Parathyroid adenoma (tissue), 2 donors: ENCODE results near the gene TXNRD2.

Experiments used
- H2AFZ ChIP-seq: fragments of 300-600 bp; sonication (generic); one replicate; pipeline ENCODE4 v1.7.0; 2017; ENCODE audit warnings: antibody characterized with exemption, mild to moderate bottlenecking
- H3K27ac ChIP-seq: fragments of 300-600 bp; sonication (generic); one replicate; pipeline ENCODE4 v1.7.0; 2017
- H3K27me3 ChIP-seq: fragments of 300-600 bp; sonication (generic); one replicate; pipeline ENCODE4 v1.7.0; 2017; ENCODE audit warnings: low read length; ENCODE audit not compliant: control insufficient read depth, insufficient read depth
- H3K36me3 ChIP-seq: fragments of 300-600 bp; sonication (generic); one replicate; pipeline ENCODE4 v1.7.0; 2017; ENCODE audit warnings: low read length; ENCODE audit not compliant: control insufficient read depth, insufficient read depth
- H3K4me1 ChIP-seq: fragments of 300-600 bp; sonication (generic); one replicate; pipeline ENCODE4 v1.7.0; 2017; ENCODE audit warnings: control low read depth
- H3K4me2 ChIP-seq: fragments of 300-600 bp; sonication (generic); one replicate; pipeline ENCODE4 v1.7.0; 2017; ENCODE audit warnings: low read length
- H3K4me3 ChIP-seq: fragments of 300-600 bp; sonication (generic); one replicate; pipeline ENCODE4 v1.7.0; 2017; ENCODE audit warnings: low read depth, low read length
- H3K79me2 ChIP-seq: fragments of 300-600 bp; sonication (generic); one replicate; pipeline ENCODE4 v1.7.0; 2017; ENCODE audit warnings: control low read depth
- H3K9ac ChIP-seq: fragments of 300-600 bp; sonication (generic); one replicate; pipeline ENCODE4 v1.7.0; 2017; ENCODE audit warnings: mild to moderate bottlenecking
- H3K9me3 ChIP-seq: fragments of 300-600 bp; sonication (generic); one replicate; pipeline ENCODE4 v1.7.0; 2017; ENCODE audit warnings: low read length; ENCODE audit not compliant: control insufficient read depth
- TF ChIP-seq, protein P1 (sequence below): fragments of 300-600 bp; sonication (generic); IDR thresholded peaks from one replicate; pipeline ENCODE4 v1.7.0; 2017; ENCODE audit warnings: antibody characterized with exemption, mild to moderate bottlenecking
- donor health status: primary hyperparathyroidism.

TXNRD2 gene

DNA sequence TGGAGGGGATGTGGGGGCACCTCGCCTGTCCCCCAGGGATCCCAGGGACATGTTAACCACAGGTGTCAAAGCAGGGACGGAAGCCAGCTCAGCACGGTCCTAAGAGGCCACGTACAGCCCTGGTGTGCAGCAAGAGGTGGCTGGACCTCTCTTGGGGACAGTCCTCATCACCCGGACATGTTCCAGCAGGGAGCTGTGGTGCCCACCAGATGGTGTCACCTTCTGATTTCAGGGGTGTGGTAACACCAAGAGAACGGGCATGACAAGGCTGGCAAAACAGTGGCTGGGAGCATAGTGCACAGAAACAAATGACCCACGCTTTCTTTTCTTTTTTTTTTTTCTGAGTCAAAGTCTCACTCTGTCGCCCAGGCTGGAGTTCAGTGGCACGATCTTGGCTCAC is 25.6 kb downstream of the TXNRD2 start:
- no peak overlapping the region for H3K9ac ChIP-seq
- no peaks in the 10 kb centered on the region for H3K4me1 ChIP-seq
- H3K4me2 ChIP-seq = no peak overlapping the region
- no peaks in the 10 kb centered on the region for H3K79me2 ChIP-seq
- TF ChIP-seq, protein P1, sequence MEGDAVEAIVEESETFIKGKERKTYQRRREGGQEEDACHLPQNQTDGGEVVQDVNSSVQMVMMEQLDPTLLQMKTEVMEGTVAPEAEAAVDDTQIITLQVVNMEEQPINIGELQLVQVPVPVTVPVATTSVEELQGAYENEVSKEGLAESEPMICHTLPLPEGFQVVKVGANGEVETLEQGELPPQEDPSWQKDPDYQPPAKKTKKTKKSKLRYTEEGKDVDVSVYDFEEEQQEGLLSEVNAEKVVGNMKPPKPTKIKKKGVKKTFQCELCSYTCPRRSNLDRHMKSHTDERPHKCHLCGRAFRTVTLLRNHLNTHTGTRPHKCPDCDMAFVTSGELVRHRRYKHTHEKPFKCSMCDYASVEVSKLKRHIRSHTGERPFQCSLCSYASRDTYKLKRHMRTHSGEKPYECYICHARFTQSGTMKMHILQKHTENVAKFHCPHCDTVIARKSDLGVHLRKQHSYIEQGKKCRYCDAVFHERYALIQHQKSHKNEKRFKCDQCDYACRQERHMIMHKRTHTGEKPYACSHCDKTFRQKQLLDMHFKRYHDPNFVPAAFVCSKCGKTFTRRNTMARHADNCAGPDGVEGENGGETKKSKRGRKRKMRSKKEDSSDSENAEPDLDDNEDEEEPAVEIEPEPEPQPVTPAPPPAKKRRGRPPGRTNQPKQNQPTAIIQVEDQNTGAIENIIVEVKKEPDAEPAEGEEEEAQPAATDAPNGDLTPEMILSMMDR = no peak
- no peak overlapping the region for H3K27ac ChIP-seq
- no peaks in the 10 kb centered on the region for H3K27me3 ChIP-seq
- H3K4me3 ChIP-seq = no peak overlapping the region
- no peaks in the 10 kb centered on the region for H3K36me3 ChIP-seq
- no peak overlapping the region for H2AFZ ChIP-seq
- H3K9me3 ChIP-seq = no peaks in the 10 kb centered on the region

- H3K4me1 ChIP-seq = no peaks in the 10 kb centered on the region
- TF ChIP-seq, protein P1 = no peak
- H3K4me3 ChIP-seq = no peak overlapping the region
- H3K9ac ChIP-seq = no peak overlapping the region
- H3K36me3 ChIP-seq = no peaks in the 10 kb centered on the region
- H3K27me3 ChIP-seq = no peaks in the 10 kb centered on the region
- H2AFZ ChIP-seq = no peak overlapping the region
- no peak overlapping the region for H3K27ac ChIP-seq
- H3K9me3 ChIP-seq = no peaks in the 10 kb centered on the region
- no peak overlapping the region for H3K4me2 ChIP-seq
- H3K79me2 ChIP-seq = no peaks in the 10 kb centered on the region
Measured at GRCh38 chr22:19915287-19915954, 26.2 kb downstream of the TXNRD2 start.

DNA sequence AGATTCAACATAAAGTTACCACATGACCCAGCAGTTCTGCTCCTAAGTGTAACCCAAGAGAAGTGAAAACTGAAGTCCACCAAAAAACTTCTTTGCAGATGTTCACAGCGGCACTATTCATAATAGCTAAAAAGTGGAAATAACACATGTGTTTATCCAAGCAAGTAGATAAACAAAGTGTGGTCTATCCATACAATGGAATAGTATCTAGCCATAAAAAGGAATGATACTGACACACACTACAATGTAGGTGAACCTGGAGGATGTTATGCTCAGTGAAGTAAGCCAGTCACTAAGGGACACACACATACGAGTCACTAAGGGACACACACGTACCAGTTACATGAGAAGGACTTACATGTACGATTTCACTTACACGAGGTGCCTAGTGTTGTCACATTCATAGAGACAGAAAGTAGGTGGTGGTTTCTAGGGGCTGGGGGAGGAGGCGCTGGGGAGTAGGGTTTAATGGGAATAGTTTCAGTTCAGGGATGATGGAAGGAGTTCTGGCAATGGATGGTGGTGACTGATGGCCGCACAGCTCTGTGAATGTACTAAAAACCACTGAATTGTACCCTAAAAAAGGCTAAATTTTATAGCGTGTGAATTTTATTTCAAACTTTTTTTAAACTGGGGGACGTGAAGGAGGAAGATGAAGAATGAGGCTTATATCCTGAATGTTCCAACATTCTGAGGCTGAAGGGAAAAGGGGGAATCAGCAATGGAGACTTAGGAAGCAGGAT is 27.2 kb downstream of the TXNRD2 start:
- TF ChIP-seq, protein P1 = no peak
- Histone ChIP-seq H3K4me2 (no peak overlapping the region), H3K27me3 (no peaks in the 10 kb centered on the region), H2AFZ (no peak overlapping the region), H3K4me3 (no peak overlapping the region), H3K9me3 (no peaks in the 10 kb centered on the region), H3K4me1 (no peaks in the 10 kb centered on the region), H3K79me2 (no peaks in the 10 kb centered on the region), H3K9ac (no peak overlapping the region), H3K27ac (no peak overlapping the region), H3K36me3 (no peaks in the 10 kb centered on the region)

DNA sequence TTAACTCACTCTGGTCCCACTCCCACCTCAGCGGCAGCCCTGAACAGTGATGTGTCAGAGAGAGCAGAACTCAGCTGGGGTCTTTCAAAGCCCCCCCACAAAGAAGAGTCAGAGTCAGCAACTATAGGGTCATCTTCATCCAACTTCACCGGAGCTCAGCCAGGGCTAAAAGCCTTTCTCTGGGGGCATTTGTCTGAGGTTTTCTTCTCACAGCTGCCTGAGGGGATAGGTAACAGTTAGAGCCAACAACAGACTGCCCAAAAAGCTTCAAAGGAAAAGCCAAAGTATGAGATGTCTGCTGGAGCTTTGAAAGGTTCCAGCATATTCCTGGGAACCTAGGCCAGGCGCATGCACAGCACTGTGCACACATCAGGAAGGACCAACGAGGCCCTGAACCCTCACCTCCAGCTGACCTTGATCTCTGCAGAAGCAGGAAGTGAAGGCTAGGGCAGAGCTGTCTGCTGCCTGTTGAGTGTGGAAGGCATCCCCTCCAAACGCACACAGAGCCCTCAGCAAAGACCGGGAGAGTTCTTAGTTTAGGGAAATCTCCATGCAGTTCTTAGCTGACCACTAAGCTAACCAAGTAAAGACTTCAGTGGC is 28.2 kb downstream of the TXNRD2 start:
- no peak overlapping the region for H3K27ac ChIP-seq
- H3K36me3 ChIP-seq = no peaks in the 10 kb centered on the region
- H3K4me2 ChIP-seq = no peak overlapping the region
- H3K4me1 ChIP-seq = no peaks in the 10 kb centered on the region
- H2AFZ ChIP-seq = no peak overlapping the region
- no peak overlapping the region for H3K9ac ChIP-seq
- H3K9me3 ChIP-seq = no peaks in the 10 kb centered on the region
- H3K27me3 ChIP-seq = no peaks in the 10 kb centered on the region
- TF ChIP-seq, protein P1 = no peak
- no peaks in the 10 kb centered on the region for H3K79me2 ChIP-seq
- no peak overlapping the region for H3K4me3 ChIP-seq
